H1 (cell line): ENCODE measurements around the gene EPHB1.

Source experiments
- CBX8 ChIP-seq: fragments of 300-800, 300-1000 bp; sonication (generic); IDR thresholded peaks from 2 replicates; pipeline ENCODE4 v1.7.1; 2016; ENCODE audit warnings: low read depth, low read length, borderline replicate concordance
- CEBPB ChIP-seq: IDR thresholded peaks from 2 replicates; pipeline ENCODE4 v1.6.1; 2012; ENCODE audit warnings: low read depth, low read length
- CHD2 ChIP-seq: IDR thresholded peaks from 2 replicates; pipeline ENCODE4 v1.6.1; 2012; ENCODE audit warnings: low read length, improper control_type of control experiment
- EZH2 ChIP-seq: fragments of 200-600 bp; sonication (generic); IDR thresholded peaks from 2 replicates; pipeline ENCODE4 v1.7.1; 2012; ENCODE audit warnings: low read depth, mild to moderate bottlenecking, moderate library complexity, low read length, inconsistent platforms; ENCODE audit not compliant: severe bottlenecking
- HDAC2 ChIP-seq, 2 experiments: fragments of 300-600 bp in 1 of 2; sonication (generic) in 1 of 2; IDR thresholded peaks; 2 replicates each; pipeline ENCODE4 v1.6.1; 2011 to 2012; ENCODE audit warnings: low read depth in 2 of 2, low read length in 2 of 2, mild to moderate bottlenecking in 2 of 2, moderate library complexity in 2 of 2, borderline replicate concordance in 1 of 2, inconsistent platforms in 1 of 2
- RAD21 ChIP-seq, 2 experiments: IDR thresholded peaks in 1 of 2; conservative IDR thresholded peaks in 1 of 2; 2 replicates each; pipeline ENCODE4 v1.6.1; 2011; ENCODE audit warnings: low read depth in 2 of 2, low read length in 2 of 2, improper control_type of control experiment in 1 of 2, inconsistent platforms in 1 of 2, mild to moderate bottlenecking in 1 of 2, moderate library complexity in 1 of 2
- SIRT6 ChIP-seq: IDR thresholded peaks from one replicate; pipeline ENCODE4 v1.7.1; 2012; ENCODE audit warnings: low read length, inconsistent platforms
- SP1 ChIP-seq: IDR thresholded peaks from 2 replicates; pipeline ENCODE4 v1.6.1; 2011; ENCODE audit warnings: low read depth, low read length
- TBP ChIP-seq: IDR thresholded peaks from 2 replicates; pipeline ENCODE4 v1.6.1; 2011; ENCODE audit warnings: low read depth, low read length, improper control_type of control experiment
- TF ChIP-seq, protein P1 (sequence below), 3 experiments: IDR thresholded peaks; 1 replicate in 2 of 3; 2 replicates in 1 of 3; pipeline versions ENCODE4 v1.5.1 to v1.6.1; 2011; ENCODE audit warnings: low read length in 3 of 3, mild to moderate bottlenecking in 3 of 3, inconsistent platforms in 2 of 3, low read depth in 1 of 3, moderate library complexity in 1 of 3; ENCODE audit not compliant: insufficient read depth in 1 of 3; ENCODE audit errors: control extremely low read depth in 1 of 3
- TF ChIP-seq, protein P2 (sequence below): IDR thresholded peaks from 2 replicates; pipeline ENCODE4 v1.6.1; 2012; ENCODE audit warnings: inconsistent platforms

DNA sequence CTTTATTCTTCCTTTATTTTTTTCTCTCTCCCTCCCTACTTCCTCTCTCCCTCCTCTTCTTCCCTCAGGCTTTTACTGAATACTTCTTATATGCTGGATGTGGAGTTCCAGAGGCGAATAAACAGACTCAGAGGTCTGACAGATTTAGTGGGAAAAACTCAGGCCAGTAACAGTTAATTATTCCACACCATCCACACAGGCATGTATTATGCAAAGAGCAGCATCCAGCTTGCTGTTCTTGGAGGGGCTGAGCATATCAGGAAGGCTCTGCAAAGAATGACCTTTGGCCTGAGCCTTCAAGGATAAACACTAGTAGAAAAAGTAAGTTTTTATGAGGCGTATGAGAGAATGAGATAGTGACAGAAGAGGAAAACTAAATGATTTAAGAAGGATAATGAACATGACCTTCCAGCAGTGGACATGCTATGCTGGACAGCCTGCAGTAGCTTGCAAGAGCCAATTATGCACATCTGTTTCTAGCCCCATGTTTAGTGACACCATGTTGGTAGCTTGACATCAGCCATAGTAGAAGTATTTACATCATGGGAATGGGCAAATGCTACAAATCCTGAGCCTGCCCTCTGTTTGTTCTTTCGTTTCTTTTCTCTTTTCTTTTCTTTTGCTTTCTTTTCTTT is 387.4 kb downstream of the EPHB1 start:
- TF ChIP-seq EZH2 (no peak), TBP (no peak), SP1 (no peak), HDAC2 (IDR thresholded peaks at IDR 0.05; ENCODE audit: borderline replicate concordance in 1 of 2, low read depth in 2 of 2, low read length in 2 of 2) (no peak), CHD2 (no peak), CBX8 (no peak), RAD21 (IDR thresholded peaks at IDR 0.05 in 1 of 2, conservative IDR thresholded peaks at IDR 0.05 in 1 of 2; ENCODE audit: low read depth in 2 of 2, low read length in 2 of 2) (no peak), CEBPB (no peak), SIRT6 (no peak)
- TF ChIP-seq, protein P1, sequence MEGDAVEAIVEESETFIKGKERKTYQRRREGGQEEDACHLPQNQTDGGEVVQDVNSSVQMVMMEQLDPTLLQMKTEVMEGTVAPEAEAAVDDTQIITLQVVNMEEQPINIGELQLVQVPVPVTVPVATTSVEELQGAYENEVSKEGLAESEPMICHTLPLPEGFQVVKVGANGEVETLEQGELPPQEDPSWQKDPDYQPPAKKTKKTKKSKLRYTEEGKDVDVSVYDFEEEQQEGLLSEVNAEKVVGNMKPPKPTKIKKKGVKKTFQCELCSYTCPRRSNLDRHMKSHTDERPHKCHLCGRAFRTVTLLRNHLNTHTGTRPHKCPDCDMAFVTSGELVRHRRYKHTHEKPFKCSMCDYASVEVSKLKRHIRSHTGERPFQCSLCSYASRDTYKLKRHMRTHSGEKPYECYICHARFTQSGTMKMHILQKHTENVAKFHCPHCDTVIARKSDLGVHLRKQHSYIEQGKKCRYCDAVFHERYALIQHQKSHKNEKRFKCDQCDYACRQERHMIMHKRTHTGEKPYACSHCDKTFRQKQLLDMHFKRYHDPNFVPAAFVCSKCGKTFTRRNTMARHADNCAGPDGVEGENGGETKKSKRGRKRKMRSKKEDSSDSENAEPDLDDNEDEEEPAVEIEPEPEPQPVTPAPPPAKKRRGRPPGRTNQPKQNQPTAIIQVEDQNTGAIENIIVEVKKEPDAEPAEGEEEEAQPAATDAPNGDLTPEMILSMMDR (IDR thresholded peaks at IDR 0.05; ENCODE audit: control extremely low read depth in 1 of 3, insufficient read depth in 1 of 3, low read depth in 1 of 3, low read length in 3 of 3): no peak
- TF ChIP-seq, protein P2, sequence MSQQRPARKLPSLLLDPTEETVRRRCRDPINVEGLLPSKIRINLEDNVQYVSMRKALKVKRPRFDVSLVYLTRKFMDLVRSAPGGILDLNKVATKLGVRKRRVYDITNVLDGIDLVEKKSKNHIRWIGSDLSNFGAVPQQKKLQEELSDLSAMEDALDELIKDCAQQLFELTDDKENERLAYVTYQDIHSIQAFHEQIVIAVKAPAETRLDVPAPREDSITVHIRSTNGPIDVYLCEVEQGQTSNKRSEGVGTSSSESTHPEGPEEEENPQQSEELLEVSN: no peak
